Fibroblast of the aortic adventitia (primary cell): ENCODE data around the gene PABPC1L. TPM values are rescaled to one million over a fixed set of nuclear protein-coding genes. Genes with fewer than 3 reads are reported as not detected.

ENCODE experiments used
- DNase-seq: peaks from one replicate; pipeline ENCODE4 v3.0.0-alpha.2; 2010; ENCODE audit warnings: low read depth
- H3K4me3 ChIP-seq: 2 replicates; pipeline ENCODE4 v1.5.1; 2011; ENCODE audit warnings: low read depth, mild to moderate bottlenecking, control low read depth, low read length, moderate library complexity
- CTCF ChIP-seq: IDR thresholded peaks from 2 replicates; pipeline ENCODE4 v1.5.1; 2011; ENCODE audit warnings: mild to moderate bottlenecking, low read length, control low read depth, inconsistent platforms; ENCODE audit not compliant: insufficient read depth
- total RNA-seq: library from RNA; depleted of rRNA; stranded (reverse); fragments of >200 nt; gene quantifications from 2 replicates; pipeline ENCODE4 v1.2.3, GENCODE V29; 2012; ENCODE audit warnings: low replicate concordance

PABPC1L gene
- total RNA-seq, 1 donor, result 7.9 TPM

GRCh38 chr20:44901974-44902373, 7.9 kb upstream of the PABPC1L start:
- no peak for TF ChIP-seq CTCF
- DNase-seq, result peak; percentile 39
- no peak overlapping the region for H3K4me3 ChIP-seq

GRCh38 chr20:44904377-44904776, 5.5 kb upstream of the PABPC1L start:
- no peak overlapping the region for H3K4me3 ChIP-seq
- TF ChIP-seq CTCF, result no peak
- no peak for DNase-seq

- DNase-seq, result no peak
- no peak for TF ChIP-seq CTCF
- H3K4me3 ChIP-seq, result peak overlapping the region; percentile 75
Measured at GRCh38 chr20:44908987-44909871, 631 bp upstream of the PABPC1L start.

GRCh38 chr20:44910690-44911262, 916 bp downstream of the PABPC1L start:
- H3K4me3 ChIP-seq, result peak overlapping the region; percentile 75
- DNase-seq, result no peak

GRCh38 chr20:44911264-44911921, 1.5 kb downstream of the PABPC1L start:
- TF ChIP-seq CTCF, result peak; percentile 43
- no peak overlapping the region for H3K4me3 ChIP-seq
- DNase-seq, result peak; percentile 54

More at GRCh38 chr20:44910690-44911262, 916 bp downstream of the PABPC1L start:
- TF ChIP-seq CTCF, result no peak

GRCh38 chr20:44912189-44912588, 2.3 kb downstream of the PABPC1L start:
- no peak for TF ChIP-seq CTCF
- H3K4me3 ChIP-seq, result no peak overlapping the region
- DNase-seq, result no peak
